Measurements from ENCODE around the gene PYGM.
"Not testable (repeated sequence)": the region's sequence is repeated elsewhere in the genome, so short reads cannot be mapped to it uniquely, and the experiment has no call there.

PYGM gene

GRCh38 chr11:64705501-64705900 is 54.3 kb downstream of the PYGM start:
- Mint-ChIP-seq H3K36me3 (ENCODE audit: insufficient read depth) (peaks cover 8% of the 10 kb centered on the region), H3K27me3 (peaks cover 30% of the 10 kb centered on the region), H3K27ac (ENCODE audit: low read depth) (no peak overlapping the region), H3K9me3 (no peaks in the 10 kb centered on the region), H3K4me1 (peaks cover 6% of the 10 kb centered on the region), H3K4me3 (no peak overlapping the region)
- ATAC-seq (replicated peaks; ENCODE audit: extremely low read depth, poor library complexity, severe bottlenecking) (no peak), DNase-seq (ENCODE audit: low spot score in 2 of 2) (no peak)

GRCh38 chr11:64703048-64703447 is 56.7 kb downstream of the PYGM start:
- H3K9me3 Mint-ChIP-seq = no peaks in the 10 kb centered on the region
- H3K36me3 Mint-ChIP-seq (ENCODE audit: insufficient read depth) = peaks cover 8% of the 10 kb centered on the region
- ATAC-seq (replicated peaks; ENCODE audit: extremely low read depth, poor library complexity, severe bottlenecking) (no peak), DNase-seq (ENCODE audit: low spot score in 2 of 2) (no peak)
- H3K27ac Mint-ChIP-seq (ENCODE audit: low read depth) = no peak overlapping the region
- peaks cover 17% of the 10 kb centered on the region for H3K27me3 Mint-ChIP-seq
- H3K4me1 Mint-ChIP-seq = peaks cover 6% of the 10 kb centered on the region
- no peak overlapping the region for H3K4me3 Mint-ChIP-seq

- not testable (repeated sequence) for ATAC-seq (replicated peaks; ENCODE audit: extremely low read depth, poor library complexity, severe bottlenecking); H3K4me1 Mint-ChIP-seq; H3K4me3 Mint-ChIP-seq; DNase-seq (ENCODE audit: low spot score in 2 of 2); H3K9me3 Mint-ChIP-seq; H3K36me3 Mint-ChIP-seq (ENCODE audit: insufficient read depth); H3K27ac Mint-ChIP-seq (ENCODE audit: low read depth)
- peaks cover 14% of the 10 kb centered on the region for H3K27me3 Mint-ChIP-seq
Observed at GRCh38 chr11:64701956-64702355, 57.8 kb downstream of the PYGM start.

GRCh38 chr11:64698427-64698826 is 61.3 kb downstream of the PYGM start:
- H3K4me1 Mint-ChIP-seq = no peaks in the 10 kb centered on the region
- H3K27ac Mint-ChIP-seq (ENCODE audit: low read depth) = no peak overlapping the region
- no peak for DNase-seq (ENCODE audit: low spot score in 2 of 2)
- no peak overlapping the region for H3K4me3 Mint-ChIP-seq
- no peaks in the 10 kb centered on the region for H3K36me3 Mint-ChIP-seq (ENCODE audit: insufficient read depth)
- no peaks in the 10 kb centered on the region for H3K9me3 Mint-ChIP-seq
- H3K27me3 Mint-ChIP-seq = peaks cover 44% of the 10 kb centered on the region
- ATAC-seq (replicated peaks; ENCODE audit: extremely low read depth, poor library complexity, severe bottlenecking) = no peak

- Mint-ChIP-seq H3K9me3 (no peaks in the 10 kb centered on the region), H3K27ac (ENCODE audit: low read depth) (no peak overlapping the region), H3K27me3 (peaks cover 50% of the 10 kb centered on the region), H3K36me3 (ENCODE audit: insufficient read depth) (no peaks in the 10 kb centered on the region), H3K4me3 (no peak overlapping the region), H3K4me1 (peaks cover 3% of the 10 kb centered on the region)
- DNase-seq (ENCODE audit: low spot score in 2 of 2) = no peak
- ATAC-seq (replicated peaks; ENCODE audit: extremely low read depth, poor library complexity, severe bottlenecking) = no peak
Observed at GRCh38 chr11:64697663-64698375, 62.0 kb downstream of the PYGM start.

Data from central memory CD8-positive, alpha-beta T cell (primary cell).